Measurements from ENCODE around the gene CTCFL.

DNA sequence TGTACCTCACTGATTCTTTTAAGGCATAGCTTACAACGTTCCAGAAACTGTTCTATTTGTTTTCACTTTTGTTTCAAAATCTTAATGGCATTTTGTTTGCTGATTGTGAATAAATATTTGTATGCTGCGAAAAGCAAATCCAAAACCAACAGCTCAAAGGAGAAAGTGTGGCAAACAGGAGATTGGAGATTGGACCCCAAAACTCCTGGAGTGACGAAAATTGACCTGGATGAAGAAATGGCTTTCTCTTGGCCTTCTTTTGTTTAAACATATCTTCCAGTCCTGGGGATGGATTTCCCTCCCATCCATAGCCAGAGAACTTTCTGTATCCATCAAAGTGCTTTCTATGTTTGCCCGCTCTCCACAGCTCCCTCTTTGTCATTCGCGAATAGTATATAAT lies 2.8 kb upstream of the CTCFL start:
- TF ChIP-seq ZBTB7A (IDR thresholded peaks at IDR 0.05; ENCODE audit: low read depth) (no peak), NFIC (IDR thresholded peaks at IDR 0.05) (no peak), EP300 (IDR thresholded peaks at IDR 0.05; ENCODE audit: borderline replicate concordance) (no peak), FOXM1 (IDR thresholded peaks at IDR 0.05; ENCODE audit: borderline replicate concordance, low read depth) (no peak), RAD21 (IDR thresholded peaks at IDR 0.05; ENCODE audit: low read depth) (no peak), EGR1 (IDR thresholded peaks at IDR 0.05) (no peak), YY1 (IDR thresholded peaks at IDR 0.05; ENCODE audit: low read depth) (no peak)
- TF ChIP-seq, protein P1, sequence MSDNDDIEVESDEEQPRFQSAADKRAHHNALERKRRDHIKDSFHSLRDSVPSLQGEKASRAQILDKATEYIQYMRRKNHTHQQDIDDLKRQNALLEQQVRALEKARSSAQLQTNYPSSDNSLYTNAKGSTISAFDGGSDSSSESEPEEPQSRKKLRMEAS (IDR thresholded peaks at IDR 0.05), result no peak
